NCI-H2029 treated with DMSO at 0.1 percent for 48 hours (cell line): ENCODE measurements around the gene DKK3.

Experiments used
- DNase-seq: peaks from one replicate; lab custom pipeline; 2025; lab: John Stamatoyannopoulos, UW

Gene DKK3

DNA sequence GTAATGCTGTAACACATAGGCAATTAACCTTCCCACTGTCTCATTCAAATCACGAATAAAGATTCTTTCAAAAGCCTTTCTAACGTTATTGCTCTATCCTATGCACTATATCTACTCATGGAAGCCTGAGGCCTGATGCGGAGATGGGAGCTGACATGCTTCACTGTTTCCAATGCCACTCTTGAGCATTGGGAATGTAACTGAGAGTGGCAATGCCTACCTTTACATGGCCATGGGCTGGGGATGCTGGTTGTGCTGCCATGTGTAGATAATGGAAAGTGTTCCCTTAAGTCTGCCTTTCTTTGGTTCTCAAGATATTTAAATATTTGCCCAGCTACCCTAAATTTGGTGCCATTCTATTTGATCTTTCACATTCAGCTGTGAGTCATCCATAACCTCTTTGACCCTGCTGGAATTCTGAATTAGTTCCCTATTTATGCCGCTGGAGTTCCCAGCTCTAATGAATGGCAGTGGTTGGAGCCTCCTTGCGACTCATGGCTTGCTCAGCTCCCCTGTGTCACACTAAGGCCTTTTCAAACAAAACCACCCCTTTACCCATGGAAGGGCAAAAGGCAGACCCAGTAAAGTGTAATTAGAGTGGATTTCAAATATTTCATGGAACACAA is 21.4 kb upstream of the DKK3 start:
- DNase-seq: no peak

DNA sequence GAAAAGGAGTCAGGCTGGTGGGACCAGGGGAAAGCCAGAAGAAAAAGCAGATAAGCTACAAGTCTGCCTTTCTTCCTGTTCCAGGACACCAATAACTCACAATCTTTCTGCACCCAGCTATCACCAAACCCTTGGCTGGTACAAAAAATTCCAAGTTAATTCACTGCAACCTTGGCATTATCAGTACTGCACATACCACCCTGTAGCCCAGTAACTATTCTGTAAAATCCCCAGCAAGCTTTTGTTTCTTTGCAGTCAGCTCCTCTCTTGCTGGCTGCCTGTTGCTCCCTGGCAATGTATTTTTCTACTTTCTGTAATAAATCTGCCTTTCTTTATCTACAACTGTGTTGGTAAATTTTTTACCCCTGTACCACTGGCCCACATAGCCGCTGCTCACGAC is 20.7 kb upstream of the DKK3 start:
- no peak for DNase-seq

DNA sequence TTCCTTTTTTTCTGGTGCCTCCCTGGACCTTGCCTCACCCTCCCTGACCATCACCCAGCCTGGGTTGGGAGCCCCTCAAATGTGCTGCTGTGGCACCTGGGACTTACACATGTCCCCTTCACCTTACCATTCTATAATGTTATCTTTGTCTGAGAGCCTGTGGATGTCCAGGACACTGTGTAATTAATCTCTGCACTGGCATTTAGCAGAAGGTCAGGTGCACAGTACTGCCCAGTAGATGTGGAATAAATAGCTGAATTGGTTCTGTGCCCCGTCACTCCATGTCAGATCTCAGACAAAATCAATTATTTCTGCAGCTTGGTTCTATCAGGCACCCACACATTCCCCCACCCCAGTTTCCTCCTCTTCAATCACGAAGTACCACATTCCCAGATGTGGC is 19.9 kb upstream of the DKK3 start:
- no peak for DNase-seq

DNA sequence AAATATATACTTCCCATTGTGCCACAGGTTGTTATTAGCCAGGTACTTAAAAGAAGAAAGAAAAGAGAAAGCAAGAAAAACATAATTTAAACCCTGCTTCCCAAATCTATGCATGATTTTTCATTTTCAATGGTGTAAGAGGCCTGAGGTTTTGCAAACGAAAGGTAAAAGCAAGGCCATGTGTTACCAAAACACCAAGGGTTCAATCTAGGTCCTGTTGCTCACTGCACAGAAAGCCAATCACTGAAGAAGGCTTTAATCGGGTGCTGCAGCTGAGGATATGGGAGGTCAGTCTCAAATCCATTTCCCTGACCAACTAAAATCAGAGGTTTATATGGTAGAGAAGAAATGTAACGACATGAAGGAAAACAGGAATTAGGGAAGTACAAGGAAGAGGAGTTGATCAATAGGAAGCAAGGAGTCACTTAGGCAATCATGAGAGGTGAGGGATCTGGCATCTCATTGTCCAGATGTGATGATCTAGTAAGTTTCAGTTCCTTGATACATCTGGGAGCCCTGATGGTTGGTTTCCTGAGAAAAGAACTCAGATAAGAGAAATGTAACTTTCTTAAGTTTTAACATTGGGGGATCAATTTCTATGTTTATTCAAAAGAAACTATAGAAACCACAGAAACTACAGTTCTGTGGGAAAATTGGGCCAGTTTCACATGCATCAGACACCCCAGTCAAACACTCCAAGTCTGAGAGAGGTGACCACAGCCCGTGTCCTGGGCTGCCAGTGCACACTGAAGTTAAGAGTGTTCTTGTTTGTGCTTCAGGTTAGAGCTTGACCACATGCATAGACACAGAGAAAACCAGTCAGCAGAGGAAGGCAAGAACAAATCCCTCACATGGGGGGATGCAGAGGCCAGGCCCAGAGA is 18.1 kb upstream of the DKK3 start:
- no peak for DNase-seq

GRCh38 chr11:12024254-12024926 is 16.0 kb upstream of the DKK3 start:
- no peak for DNase-seq

GRCh38 chr11:12023015-12023414 is 14.6 kb upstream of the DKK3 start:
- no peak for DNase-seq

GRCh38 chr11:12020546-12020945 is 12.1 kb upstream of the DKK3 start:
- DNase-seq: no peak

- DNase-seq: no peak
These were observed 11.5 kb upstream of the DKK3 start for GRCh38 chr11:12019866-12020416.

GRCh38 chr11:12019337-12019736 is 10.9 kb upstream of the DKK3 start:
- DNase-seq: no peak

DNA sequence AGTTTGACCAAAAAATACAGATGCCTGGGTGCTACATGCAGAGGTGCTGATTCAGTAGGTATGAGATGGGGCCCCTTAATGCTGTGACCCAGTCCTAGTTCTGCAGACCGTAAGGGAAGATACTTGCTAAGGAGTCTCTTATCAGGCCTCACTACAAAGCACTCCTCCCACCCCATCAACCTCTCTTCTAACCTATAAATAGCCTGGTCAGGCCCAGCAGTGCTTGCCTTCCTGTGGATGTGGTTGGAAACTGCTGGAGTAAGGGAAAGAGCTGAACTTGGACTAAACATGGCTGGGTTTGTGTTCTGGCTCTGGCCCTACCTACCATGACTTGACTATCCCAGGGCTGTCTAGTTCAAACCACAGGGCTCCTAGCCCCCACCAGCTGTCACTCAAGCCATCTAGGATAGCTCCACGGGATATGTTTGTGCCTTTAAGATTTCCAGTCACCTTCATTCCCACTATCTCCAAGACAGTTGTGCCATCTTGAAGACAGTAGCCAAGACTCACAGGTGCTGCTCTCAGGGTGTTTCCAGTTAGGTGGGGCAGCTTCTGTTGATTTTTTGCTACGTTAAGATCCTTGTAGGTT is 9.5 kb upstream of the DKK3 start:
- DNase-seq: no peak

DNA sequence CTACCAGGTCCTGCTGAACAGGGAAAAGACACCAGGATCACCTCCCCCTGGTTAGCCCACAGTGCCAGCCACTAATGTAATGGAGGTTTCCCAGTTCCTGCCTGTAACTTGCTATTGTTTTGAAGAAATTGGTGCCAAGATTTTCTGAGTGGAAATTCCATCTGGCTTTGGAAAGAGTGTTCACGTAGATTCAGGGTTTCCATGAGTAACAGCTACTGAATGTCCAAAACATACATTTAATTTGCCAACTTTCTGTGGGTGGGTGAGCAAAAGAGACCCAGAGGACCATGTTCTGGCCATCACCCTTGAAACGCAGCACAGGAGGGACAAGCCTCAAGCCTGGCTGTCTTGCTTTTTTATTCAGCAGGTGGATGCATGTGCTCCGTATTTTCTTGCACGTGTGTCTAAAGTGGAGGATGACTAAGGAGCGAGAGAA is 8.8 kb upstream of the DKK3 start:
- no peak for DNase-seq

- no peak for DNase-seq
These were observed 7.8 kb upstream of the DKK3 start for GRCh38 chr11:12016246-12016645.

DNA sequence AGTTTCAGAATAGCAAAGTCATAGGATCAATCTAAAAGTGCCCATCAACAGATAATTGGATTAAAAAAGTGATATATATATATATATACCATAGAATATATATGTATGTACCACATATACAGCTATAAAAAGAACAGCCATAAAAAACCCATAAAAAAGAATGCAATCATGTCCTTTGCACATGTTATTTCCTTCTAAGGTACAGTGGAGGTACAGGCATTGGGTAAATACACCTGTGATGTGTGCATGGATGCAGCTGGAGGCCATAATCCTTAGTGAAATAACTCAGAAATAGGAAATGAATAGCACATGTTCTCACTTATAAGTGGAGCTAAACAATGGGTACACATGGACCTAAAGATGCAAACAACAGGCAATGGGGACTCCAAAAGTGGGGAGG is 7.1 kb upstream of the DKK3 start:
- DNase-seq: no peak

DNA sequence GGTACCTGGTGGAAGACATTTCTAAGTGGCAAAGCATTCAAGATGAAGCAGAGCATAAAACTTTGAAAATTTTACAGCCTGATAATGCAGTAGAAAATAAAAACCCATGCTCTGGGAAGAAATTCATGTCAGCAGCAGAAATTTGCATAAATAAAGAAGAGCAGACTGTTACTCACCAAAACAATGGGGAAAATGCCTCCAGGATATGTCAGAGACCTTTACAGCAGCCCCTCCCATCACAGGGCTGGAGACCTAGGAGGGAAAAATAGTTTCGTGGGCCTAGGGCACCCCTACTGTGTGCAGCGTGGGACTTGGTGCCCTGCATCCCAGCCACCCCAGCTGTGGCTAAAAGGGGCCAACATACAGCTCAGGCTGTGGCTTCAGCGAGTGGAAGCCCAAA is 5.4 kb upstream of the DKK3 start:
- no peak for DNase-seq

GRCh38 chr11:12009617-12010321 is 1.3 kb upstream of the DKK3 start:
- DNase-seq: no peak

DNA sequence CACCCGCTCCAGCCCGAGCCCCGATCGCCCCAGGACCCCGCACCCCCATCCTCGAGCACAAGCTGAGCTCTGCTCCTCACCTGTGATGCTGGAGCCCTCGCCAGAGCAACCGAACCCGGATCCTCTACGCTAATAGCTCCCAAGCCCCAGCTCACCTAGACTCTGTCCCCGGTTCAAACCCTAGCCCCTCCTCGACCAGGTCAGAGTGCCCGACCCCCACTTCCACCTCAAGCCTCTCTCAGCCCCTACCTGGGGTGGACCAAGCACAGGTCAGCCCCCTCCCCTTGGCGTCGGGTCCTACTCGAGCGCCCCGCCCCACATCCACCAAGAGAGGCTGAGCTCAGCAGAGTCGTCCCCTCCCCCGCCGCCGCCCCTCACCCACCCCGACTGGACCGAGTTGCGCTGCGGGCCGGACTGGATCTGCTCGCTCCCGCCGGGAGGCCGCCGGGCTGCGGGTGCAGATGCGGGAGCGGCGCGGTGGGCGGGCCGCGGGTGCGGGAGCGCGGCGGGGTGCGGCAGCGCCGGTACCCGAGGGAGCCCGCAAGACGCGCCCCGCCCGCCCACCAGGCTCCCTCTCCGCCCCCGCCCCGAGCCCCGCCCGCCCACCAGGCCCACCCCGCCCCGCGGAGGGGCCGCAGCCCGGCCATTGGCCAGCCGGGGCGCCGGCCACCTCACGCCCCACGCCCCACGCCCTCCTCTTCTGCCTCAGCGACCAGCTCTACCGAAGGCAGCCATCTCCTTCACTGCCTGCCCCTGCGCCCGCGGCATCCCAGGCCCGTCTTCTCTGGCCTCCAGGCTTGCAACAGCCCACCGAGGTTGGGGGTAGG is 577 bp upstream of the DKK3 start:
- DNase-seq: no peak

- no peak for DNase-seq
These were observed 1.2 kb downstream of the DKK3 start for GRCh38 chr11:12007230-12007593.

GRCh38 chr11:12006552-12007229 is 1.7 kb downstream of the DKK3 start:
- DNase-seq: no peak

GRCh38 chr11:12005476-12005875 is 3.0 kb downstream of the DKK3 start:
- DNase-seq: no peak

- no peak for DNase-seq
These were observed 3.4 kb downstream of the DKK3 start for GRCh38 chr11:12005061-12005460.
